ENCODE measurements around the gene MAML2.

- TF ChIP-seq CTCF (IDR thresholded peaks at IDR 0.05) (no peak), EP300 (IDR thresholded peaks at IDR 0.05; ENCODE audit: low read depth) (no peak), POLR2A (IDR thresholded peaks at IDR 0.05) (no peak), POLR2AphosphoS5 (IDR thresholded peaks at IDR 0.05) (no peak)
Measured at GRCh38 chr11:95984072-95984471, 358.9 kb downstream of the MAML2 start.
